Esophagus muscularis mucosa (tissue), 4 donors: ENCODE data around the gene HSFX3.
"Not testable (repeated sequence)": the region's sequence is repeated elsewhere in the genome, so short reads cannot be mapped to it uniquely, and the experiment has no call there.

Experiments
- CTCF ChIP-seq, 3 experiments: fragments of 200-600 bp in 2 of 3; fragments of 450-650 bp in 1 of 3; sonication (generic) in 2 of 3; IDR thresholded peaks; one replicate each; pipeline ENCODE4 v1.5.1; 2017 to 2019; ENCODE audit warnings: antibody characterized with exemption in 3 of 3, mild to moderate bottlenecking in 2 of 3, moderate library complexity in 1 of 3
- EP300 ChIP-seq: sonication (generic); formaldehyde crosslinking; IDR thresholded peaks from one replicate; pipeline ENCODE4 v1.6.1; 2017; ENCODE audit warnings: antibody characterized with exemption
- POLR2A ChIP-seq: fragments of 450-650 bp; IDR thresholded peaks from one replicate; pipeline ENCODE4 v1.6.1; 2017; ENCODE audit warnings: antibody characterized with exemption, moderate library complexity, mild to moderate bottlenecking, low read depth
- POLR2AphosphoS5 ChIP-seq, 2 donors: sonication (generic); formaldehyde crosslinking; IDR thresholded peaks; one replicate each; pipeline ENCODE4 v1.6.1; 2017; ENCODE audit warnings: antibody characterized with exemption in 2 of 2

- not testable (repeated sequence) for TF ChIP-seq CTCF (IDR thresholded peaks at IDR 0.05); POLR2AphosphoS5 (IDR thresholded peaks at IDR 0.05); EP300; POLR2A
Measured at GRCh38 chrX:149590993-149591392, 41.3 kb upstream of the HSFX3 start.
